ENCODE results near the gene AKAP17A.

DNA sequence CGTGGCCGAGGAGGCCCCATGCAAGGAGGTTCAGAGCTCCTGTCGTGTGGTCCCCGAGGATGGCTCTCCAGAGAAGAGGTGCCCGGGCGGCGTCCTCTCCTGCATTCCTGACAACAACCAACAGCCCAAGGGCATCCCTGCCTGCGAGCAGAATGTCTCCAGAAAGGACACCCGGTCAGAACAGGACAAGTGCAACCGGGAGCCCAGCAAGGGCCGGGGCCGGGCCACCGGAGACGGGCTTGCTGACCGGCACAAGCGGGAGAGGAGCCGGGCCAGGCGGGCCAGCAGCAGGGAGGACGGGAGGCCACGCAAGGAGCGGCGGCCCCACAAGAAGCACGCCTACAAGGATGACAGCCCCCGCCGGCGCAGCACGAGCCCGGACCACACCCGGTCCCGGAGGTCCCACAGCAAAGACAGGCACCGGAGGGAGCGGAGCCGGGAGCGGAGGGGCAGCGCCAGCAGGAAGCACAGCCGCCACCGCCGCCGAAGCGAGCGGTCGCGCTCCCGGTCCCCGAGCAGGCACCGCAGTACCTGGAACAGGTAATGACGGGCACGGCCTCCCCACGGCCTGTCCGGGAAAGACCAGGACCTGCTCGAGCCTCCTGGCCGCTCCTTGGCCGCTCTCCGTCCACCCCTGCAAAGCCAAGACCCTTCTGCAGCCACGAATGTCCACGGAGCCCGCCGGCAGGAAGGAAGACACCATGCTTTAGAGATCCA, 9.8 kb downstream of the AKAP17A start:
- TF ChIP-seq, protein P1, sequence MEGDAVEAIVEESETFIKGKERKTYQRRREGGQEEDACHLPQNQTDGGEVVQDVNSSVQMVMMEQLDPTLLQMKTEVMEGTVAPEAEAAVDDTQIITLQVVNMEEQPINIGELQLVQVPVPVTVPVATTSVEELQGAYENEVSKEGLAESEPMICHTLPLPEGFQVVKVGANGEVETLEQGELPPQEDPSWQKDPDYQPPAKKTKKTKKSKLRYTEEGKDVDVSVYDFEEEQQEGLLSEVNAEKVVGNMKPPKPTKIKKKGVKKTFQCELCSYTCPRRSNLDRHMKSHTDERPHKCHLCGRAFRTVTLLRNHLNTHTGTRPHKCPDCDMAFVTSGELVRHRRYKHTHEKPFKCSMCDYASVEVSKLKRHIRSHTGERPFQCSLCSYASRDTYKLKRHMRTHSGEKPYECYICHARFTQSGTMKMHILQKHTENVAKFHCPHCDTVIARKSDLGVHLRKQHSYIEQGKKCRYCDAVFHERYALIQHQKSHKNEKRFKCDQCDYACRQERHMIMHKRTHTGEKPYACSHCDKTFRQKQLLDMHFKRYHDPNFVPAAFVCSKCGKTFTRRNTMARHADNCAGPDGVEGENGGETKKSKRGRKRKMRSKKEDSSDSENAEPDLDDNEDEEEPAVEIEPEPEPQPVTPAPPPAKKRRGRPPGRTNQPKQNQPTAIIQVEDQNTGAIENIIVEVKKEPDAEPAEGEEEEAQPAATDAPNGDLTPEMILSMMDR (optimal IDR thresholded peaks at IDR 0.05 in 1 of 3, IDR thresholded peaks at IDR 0.05 in 1 of 3, conservative IDR thresholded peaks at IDR 0.05 in 1 of 3; ENCODE audit: extremely low read depth in 1 of 3, insufficient read depth in 2 of 3, low read length in 3 of 3), result no peak
- TF ChIP-seq EZH2 (IDR thresholded peaks at IDR 0.05; ENCODE audit: low read length), result no peak
